WERI-Rb-1 (cell line): ENCODE measurements around the gene FAHD2B.
"Not testable (repeated sequence)": the region's sequence is repeated elsewhere in the genome, so short reads cannot be mapped to it uniquely, and the experiment has no call there.

Experiments used
- DNase-seq: peaks from one replicate; pipeline ENCODE4 v3.0.0-alpha.2; 2020
- H3K27ac ChIP-seq: fragments of 250-450 bp; sonication (Bioruptor Pico); 2 replicates; pipeline ENCODE4 v1.5.1; 2020; ENCODE audit warnings: mild to moderate bottlenecking, moderate library complexity
- H3K27me3 ChIP-seq: fragments of 250-450 bp; sonication (Bioruptor Pico); 2 replicates; pipeline ENCODE4 v1.5.1; 2021; ENCODE audit warnings: mild to moderate bottlenecking, low read depth, moderate library complexity; ENCODE audit not compliant: insufficient read depth, severe bottlenecking
- H3K36me3 ChIP-seq: fragments of 250-450 bp; sonication (Bioruptor Pico); 2 replicates; pipeline ENCODE4 v1.5.1; 2020; ENCODE audit warnings: mild to moderate bottlenecking, moderate library complexity
- H3K4me3 ChIP-seq: 2 replicates; pipeline ENCODE4 v1.5.1; 2011; ENCODE audit warnings: low read depth, mild to moderate bottlenecking, control low read depth, low read length
- H3K9me3 ChIP-seq: fragments of 250-450 bp; sonication (Bioruptor Pico); 2 replicates; pipeline ENCODE4 v1.5.1; 2021; ENCODE audit warnings: mild to moderate bottlenecking, moderate library complexity; ENCODE audit not compliant: severe bottlenecking
- CTCF ChIP-seq: IDR thresholded peaks from 2 replicates; pipeline ENCODE4 v1.5.1; 2011; ENCODE audit warnings: low read depth, mild to moderate bottlenecking, control low read depth, inconsistent platforms, low read length

Gene FAHD2B

GRCh38 chr2:97094772-97095611, at the start of gene FAHD2B:
Gene FAHD2B (minus strand): TSS chr2:97094882. CDS start chr2:97091706, 3,176 bp downstream.
- DNase-seq = peak; percentile 82
- 0 out of 2 replicates have a peak, but pooled peaks have one; percentile 4 for TF ChIP-seq CTCF
- H3K36me3 ChIP-seq, H3K27me3 ChIP-seq, H3K9me3 ChIP-seq, H3K27ac ChIP-seq: not testable (repeated sequence)
- peak within 1 kb of the TSS; percentile 36 for H3K4me3 ChIP-seq

GRCh38 chr2:97144016-97144415, 49.3 kb upstream of the FAHD2B start:
- not testable (repeated sequence) for H3K27ac ChIP-seq, H3K9me3 ChIP-seq, H3K4me3 ChIP-seq, H3K36me3 ChIP-seq, H3K27me3 ChIP-seq, DNase-seq

DNA sequence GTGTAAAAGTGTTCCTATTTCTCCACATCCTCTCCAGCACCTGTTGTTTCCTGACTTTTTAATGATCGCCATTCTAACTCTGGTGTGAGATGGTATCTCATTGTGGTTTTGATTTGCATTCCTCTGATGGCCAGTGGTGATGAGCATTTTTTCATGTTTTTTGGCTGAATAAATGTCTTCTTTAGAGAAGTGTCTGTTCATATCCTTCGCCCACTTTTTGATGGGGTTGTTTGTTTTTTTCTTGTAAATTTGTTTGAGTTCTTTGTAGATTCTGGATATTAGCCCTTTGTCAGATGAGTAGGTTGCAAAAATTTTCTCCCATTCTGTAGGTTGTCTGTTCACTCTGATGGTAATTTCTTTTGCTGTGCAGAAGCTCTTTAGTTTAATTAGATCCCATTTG, 34.4 kb upstream of the FAHD2B start:
- DNase-seq, H3K4me3 ChIP-seq, H3K36me3 ChIP-seq, H3K9me3 ChIP-seq, H3K27me3 ChIP-seq, H3K27ac ChIP-seq: not testable (repeated sequence)

DNA sequence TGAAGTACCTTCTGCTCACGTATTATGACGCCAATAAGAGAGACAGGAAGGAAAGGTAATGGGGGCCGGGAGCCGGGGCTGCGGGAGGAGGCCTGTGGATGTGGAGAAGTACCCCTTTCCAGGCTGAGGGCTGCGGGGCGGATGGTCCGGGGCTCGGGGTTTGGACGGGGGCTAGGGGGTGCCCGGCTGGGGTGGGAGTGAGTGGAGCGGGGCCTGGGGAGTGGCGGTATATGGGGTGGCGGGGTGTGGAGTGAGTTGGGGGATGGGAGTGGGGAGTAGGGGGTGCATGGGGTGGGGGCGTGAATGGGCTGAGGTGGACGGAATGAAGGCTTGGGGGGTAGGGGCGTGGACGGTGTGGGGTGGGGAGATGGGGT, 19.2 kb upstream of the FAHD2B start:
- H3K27me3 ChIP-seq, DNase-seq, H3K9me3 ChIP-seq, H3K36me3 ChIP-seq: not testable (repeated sequence)
- Histone ChIP-seq H3K4me3 (peak overlapping the region; percentile 46), H3K27ac (peak overlapping the region; percentile 92)

- not testable (repeated sequence) for H3K9me3 ChIP-seq, H3K36me3 ChIP-seq, H3K27me3 ChIP-seq
- peak; percentile 72 for TF ChIP-seq CTCF
- H3K27ac ChIP-seq = peak within 1 kb of the TSS; percentile 92
- H3K4me3 ChIP-seq = peak within 1 kb of the TSS; percentile 46
- peak; percentile 90 for DNase-seq
Observed at GRCh38 chr2:97113050-97113881, 18.6 kb upstream of the FAHD2B start, which contains the start of gene ANKRD36. Gene ANKRD36 (plus strand): TSS chr2:97113153. CDS start chr2:97113740, 587 bp downstream.

DNA sequence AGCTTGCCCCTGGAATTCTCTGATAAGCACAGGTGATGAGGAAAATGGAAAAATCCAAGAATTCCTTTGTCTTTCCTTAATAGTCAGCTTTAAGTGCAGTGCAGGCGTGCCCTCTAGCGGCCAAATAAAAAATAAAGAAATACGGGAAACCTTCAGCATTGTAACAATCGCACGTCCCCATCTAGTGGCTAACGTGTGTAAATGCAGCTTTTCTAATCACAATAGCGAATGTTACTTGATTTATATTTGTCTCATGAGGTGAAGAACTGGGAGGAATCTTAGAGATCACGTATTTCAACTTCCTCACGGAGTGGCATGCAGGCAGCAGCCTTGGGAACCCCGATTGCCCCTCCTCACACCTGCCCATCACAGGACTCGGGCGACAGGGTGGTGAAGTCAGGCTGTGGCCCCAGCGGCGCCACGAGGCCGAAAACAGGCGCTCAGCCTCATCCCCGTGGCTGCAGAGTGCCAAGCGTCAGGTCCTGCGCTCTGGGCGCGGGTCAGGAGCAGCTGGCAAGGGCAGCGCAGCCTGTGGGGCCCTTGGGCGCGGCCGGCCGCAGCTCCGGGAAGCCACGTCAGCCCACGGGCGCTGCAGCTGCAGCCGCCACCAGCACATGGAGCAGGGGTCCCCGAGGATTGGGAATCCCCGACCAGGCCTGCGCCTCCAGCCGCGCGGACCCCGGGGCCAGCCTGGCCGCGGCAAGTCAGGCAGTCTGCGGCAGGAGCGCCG, 17.8 kb upstream of the FAHD2B start:
- peak; percentile 41; the same call in 1 of the 2 replicates for TF ChIP-seq CTCF
- H3K9me3 ChIP-seq, H3K27me3 ChIP-seq, H3K36me3 ChIP-seq: not testable (repeated sequence)
- peak; percentile 66 for DNase-seq
- H3K27ac ChIP-seq = peak overlapping the region; percentile 92
- peak overlapping the region; percentile 46 for H3K4me3 ChIP-seq

DNA sequence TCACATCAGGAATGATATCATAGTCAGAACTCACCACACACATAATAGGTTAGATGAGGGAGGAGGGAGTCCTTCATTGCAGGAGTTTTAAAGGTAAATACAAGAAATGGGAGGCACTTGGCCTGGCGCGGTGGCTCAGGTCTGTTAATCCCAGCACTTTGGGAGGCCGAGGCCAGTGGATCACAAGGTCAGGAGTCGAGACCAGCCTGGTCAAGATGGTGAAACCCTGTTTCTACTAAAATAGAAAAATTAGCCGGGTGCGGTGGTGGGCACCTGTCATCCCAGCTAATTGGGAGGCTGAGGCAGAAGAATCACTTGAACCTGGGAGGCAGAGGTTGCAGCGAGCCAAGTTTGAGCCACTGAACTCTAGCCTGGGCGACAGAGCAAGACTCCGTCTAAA, 16.6 kb upstream of the FAHD2B start:
- H3K9me3 ChIP-seq, H3K36me3 ChIP-seq, H3K27ac ChIP-seq, DNase-seq, H3K4me3 ChIP-seq, H3K27me3 ChIP-seq: not testable (repeated sequence)

GRCh38 chr2:97106878-97107277, 12.2 kb upstream of the FAHD2B start:
- H3K27ac ChIP-seq, DNase-seq, H3K36me3 ChIP-seq, H3K4me3 ChIP-seq, H3K9me3 ChIP-seq, H3K27me3 ChIP-seq: not testable (repeated sequence)

GRCh38 chr2:97098786-97099372, 4.2 kb upstream of the FAHD2B start:
- not testable (repeated sequence) for H3K36me3 ChIP-seq, H3K27me3 ChIP-seq, DNase-seq, H3K27ac ChIP-seq, H3K9me3 ChIP-seq, H3K4me3 ChIP-seq
